Sigmoid colon (tissue), 7 donors: Measurements from ENCODE around the gene DDX17. TPM values are rescaled to one million over a fixed set of nuclear protein-coding genes. Genes with fewer than 3 reads are reported as not detected.
A peak's percentile ranks its signal among the peaks of the same experiment; 100 is the strongest.

Experiments used
- DNase-seq: peaks from one replicate; pipeline ENCODE4 v3.0.0-alpha.2; 2019
- H3K27ac ChIP-seq, 4 donors: fragments of 200-600 bp; sonication (generic); one replicate each; pipeline ENCODE4 v1.5.1; 2016 to 2019; ENCODE audit warnings: mild to moderate bottlenecking in 1 of 4
- H3K27me3 ChIP-seq, 3 donors: fragments of 200-600 bp; sonication (generic); one replicate each; pipeline ENCODE4 v1.5.1; 2019; ENCODE audit warnings: mild to moderate bottlenecking in 1 of 3
- H3K36me3 ChIP-seq, 4 donors: fragments of 200-600 bp; sonication (generic); one replicate each; pipeline ENCODE4 v1.5.1; 2016 to 2019
- H3K4me1 ChIP-seq, 4 donors: fragments of 200-600 bp; sonication (generic); one replicate each; pipeline ENCODE4 v1.5.1; 2017 to 2019
- H3K4me3 ChIP-seq, 4 donors: fragments of 200-600 bp; sonication (generic); one replicate each; pipeline ENCODE4 v1.5.1; 2017 to 2019; ENCODE audit warnings: mild to moderate bottlenecking in 2 of 4, moderate library complexity in 1 of 4
- H3K9me3 ChIP-seq, 4 donors: fragments of 200-600 bp in 3 of 4; sonication (generic) in 3 of 4; one replicate each; pipeline versions ENCODE4 v1.5.1 to v1.6.1; 2013 to 2019
- EP300 ChIP-seq, 4 donors: sonication (generic); formaldehyde crosslinking; IDR thresholded peaks; one replicate each; pipeline ENCODE4 v1.6.1; 2017; ENCODE audit warnings: antibody characterized with exemption in 4 of 4
- POLR2A ChIP-seq, 2 donors: fragments of 450-650 bp; IDR thresholded peaks; one replicate each; pipeline ENCODE4 v1.6.1; 2016; ENCODE audit warnings: antibody characterized with exemption in 2 of 2, mild to moderate bottlenecking in 2 of 2, moderate library complexity in 2 of 2
- POLR2AphosphoS5 ChIP-seq, 4 donors: sonication (generic); formaldehyde crosslinking; IDR thresholded peaks; one replicate each; pipeline ENCODE4 v1.6.1; 2017; ENCODE audit warnings: antibody characterized with exemption in 4 of 4
- WGBS, 2 donors: extraction: QIAGEN DNeasy Blood & Tissue Kit; methylation state at CpG; one replicate each; pipeline ENCODE4 v1.1.7; 2013; 5-methylcytosine and 5-hydroxymethylcytosine counted together
- intact Hi-C: fragments of 100-400 bp; cut with DNase I; formaldehyde crosslinking; loops from one replicate; pipeline ENCODE4 v1.15.1; 2023
- polyA plus RNA-seq, 3 donors: library from polyadenylated mRNA; stranded (reverse); fragments of 200-250 nt; gene quantifications; one replicate each; pipeline ENCODE4 v1.2.3, GENCODE V29; 2013
- total RNA-seq, 4 donors: library from RNA; depleted of rRNA; stranded (reverse); fragments of >200 nt; gene quantifications; one replicate each; pipeline ENCODE4 v1.1.0, GENCODE V29; 2016
- TF ChIP-seq, protein P1 (sequence below), 4 experiments: fragments of 450-650 bp in 3 of 4; fragments of 200-600 bp in 1 of 4; IDR thresholded peaks; one replicate each; pipeline ENCODE4 v1.5.1; 2016 to 2019; ENCODE audit warnings: antibody characterized with exemption in 4 of 4, mild to moderate bottlenecking in 3 of 4, moderate library complexity in 2 of 4
- donor health status: healthy with polysubstance abuse.
- donor health status: Bipolar disorder and iron deficiency.
- donor health status: healthy.

DDX17 gene
- total and polyA plus RNA-seq, 7 donors: 54.7 to 630 (median 504) TPM

DNA sequence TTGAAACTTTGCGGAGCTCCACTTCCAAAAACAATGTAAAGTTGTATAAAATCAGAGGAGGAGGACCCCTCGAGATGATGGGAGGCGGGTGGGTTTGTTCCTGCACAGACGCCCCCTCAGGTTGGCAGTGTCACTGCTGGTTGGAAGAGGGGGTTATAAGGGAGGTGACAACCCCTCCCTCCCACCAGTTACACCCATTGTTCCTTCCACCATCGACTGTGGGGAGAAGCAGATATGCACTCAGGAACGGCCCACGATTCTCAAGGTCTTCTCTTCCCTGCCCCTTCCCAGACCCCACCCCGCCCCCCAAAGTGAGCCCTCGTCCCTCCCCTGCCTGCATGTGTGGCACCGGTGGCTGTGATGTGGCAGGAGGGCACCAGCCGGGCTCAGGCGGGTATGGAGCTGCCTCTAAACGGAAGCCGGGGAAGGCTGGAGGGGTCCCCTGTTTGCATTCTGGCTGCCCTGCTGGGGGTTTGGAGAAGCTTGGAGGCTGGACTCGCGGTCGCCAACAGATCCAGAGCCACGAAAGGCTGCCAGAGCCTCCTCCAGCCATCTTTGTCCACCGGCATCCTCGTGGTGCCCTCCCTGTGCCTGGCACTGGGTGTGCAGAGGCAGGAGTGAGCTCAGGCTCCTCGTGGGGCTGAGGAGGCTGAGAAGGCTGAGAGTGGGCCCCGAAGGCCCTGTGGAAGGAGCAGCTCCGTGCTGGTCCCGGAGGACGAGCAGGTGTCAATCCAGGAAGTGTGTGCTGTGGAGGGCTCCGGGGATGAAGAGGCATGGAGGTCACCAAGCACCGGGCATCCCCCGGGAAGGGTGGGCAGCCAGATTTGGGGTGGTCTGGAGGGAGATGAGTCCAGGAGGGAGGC is 37.4 kb downstream of the DDX17 start:
- DNase-seq: no peak
- no peak for TF ChIP-seq POLR2A (IDR thresholded peaks at IDR 0.05)
- no peak for TF ChIP-seq EP300 (IDR thresholded peaks at IDR 0.05)
- no peak for TF ChIP-seq POLR2AphosphoS5 (IDR thresholded peaks at IDR 0.05)
- TF ChIP-seq, protein P1, sequence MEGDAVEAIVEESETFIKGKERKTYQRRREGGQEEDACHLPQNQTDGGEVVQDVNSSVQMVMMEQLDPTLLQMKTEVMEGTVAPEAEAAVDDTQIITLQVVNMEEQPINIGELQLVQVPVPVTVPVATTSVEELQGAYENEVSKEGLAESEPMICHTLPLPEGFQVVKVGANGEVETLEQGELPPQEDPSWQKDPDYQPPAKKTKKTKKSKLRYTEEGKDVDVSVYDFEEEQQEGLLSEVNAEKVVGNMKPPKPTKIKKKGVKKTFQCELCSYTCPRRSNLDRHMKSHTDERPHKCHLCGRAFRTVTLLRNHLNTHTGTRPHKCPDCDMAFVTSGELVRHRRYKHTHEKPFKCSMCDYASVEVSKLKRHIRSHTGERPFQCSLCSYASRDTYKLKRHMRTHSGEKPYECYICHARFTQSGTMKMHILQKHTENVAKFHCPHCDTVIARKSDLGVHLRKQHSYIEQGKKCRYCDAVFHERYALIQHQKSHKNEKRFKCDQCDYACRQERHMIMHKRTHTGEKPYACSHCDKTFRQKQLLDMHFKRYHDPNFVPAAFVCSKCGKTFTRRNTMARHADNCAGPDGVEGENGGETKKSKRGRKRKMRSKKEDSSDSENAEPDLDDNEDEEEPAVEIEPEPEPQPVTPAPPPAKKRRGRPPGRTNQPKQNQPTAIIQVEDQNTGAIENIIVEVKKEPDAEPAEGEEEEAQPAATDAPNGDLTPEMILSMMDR (IDR thresholded peaks at IDR 0.05): no peak
- peak overlapping the region in 3 of 4 donors; percentile 8 to 58 (median 50) for H3K27ac ChIP-seq

DNA sequence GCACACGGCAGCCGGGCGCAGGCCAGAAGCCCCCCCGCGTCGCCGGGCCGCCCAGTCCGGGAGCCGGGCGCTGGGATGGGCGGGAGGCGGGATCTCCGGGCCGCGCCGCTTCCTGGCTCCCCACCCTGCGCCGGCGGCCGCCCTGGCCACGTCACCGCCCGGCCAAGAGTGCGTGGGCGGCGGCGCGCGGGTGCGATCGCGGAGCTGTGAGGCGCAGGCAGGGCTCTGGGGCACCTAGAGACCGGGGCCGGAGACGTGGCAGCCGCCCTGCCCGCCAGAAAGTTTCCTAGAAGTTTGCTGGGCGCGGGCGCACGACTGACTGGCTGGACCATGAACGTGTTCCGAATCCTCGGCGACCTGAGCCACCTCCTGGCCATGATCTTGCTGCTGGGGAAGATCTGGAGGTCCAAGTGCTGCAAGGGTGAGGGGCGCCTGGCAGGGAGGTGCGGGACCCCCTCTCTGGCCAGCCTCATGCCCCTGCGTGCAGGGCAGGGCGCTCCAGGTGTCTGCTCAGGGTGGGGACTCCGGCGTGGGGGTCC is 38.1 kb downstream of the DDX17 start, which contains the start of gene KDELR3:
TSS of gene KDELR3 (plus strand) at position 193 of the 539 bp plus-strand sequence. CDS start at position 331, 138 bp downstream.
- Histone ChIP-seq H3K27me3 (peaks cover 0 to 10% (median 3%) of the 10 kb centered on the region in 3 donors), H3K27ac (peak within 1 kb of the TSS in 3 of 4 donors; percentile 8 to 58 (median 50))

More for the DNA sequence above, 37.4 kb downstream of the DDX17 start:
- intact Hi-C loops: loop anchor here (5.0 kb wide), 2 partner anchors 39 to 104 kb away; partner anchors contain the start of genes DDX17 and DMC1
- Histone ChIP-seq H3K9me3 (no peaks in the 10 kb centered on the region), H3K4me1 (peaks cover 0 to 19% (median 16%) of the 10 kb centered on the region in 4 donors), H3K4me3 (peak overlapping the region; percentile 27 to 59 (median 56)), H3K36me3 (no peaks in the 10 kb centered on the region), H3K27me3 (peaks cover 0 to 4% (median 3%) of the 10 kb centered on the region in 3 donors)
- 70 to 71% methylated on average over 28 of the region's 28 CpGs for WGBS, 2 donors

DNA sequence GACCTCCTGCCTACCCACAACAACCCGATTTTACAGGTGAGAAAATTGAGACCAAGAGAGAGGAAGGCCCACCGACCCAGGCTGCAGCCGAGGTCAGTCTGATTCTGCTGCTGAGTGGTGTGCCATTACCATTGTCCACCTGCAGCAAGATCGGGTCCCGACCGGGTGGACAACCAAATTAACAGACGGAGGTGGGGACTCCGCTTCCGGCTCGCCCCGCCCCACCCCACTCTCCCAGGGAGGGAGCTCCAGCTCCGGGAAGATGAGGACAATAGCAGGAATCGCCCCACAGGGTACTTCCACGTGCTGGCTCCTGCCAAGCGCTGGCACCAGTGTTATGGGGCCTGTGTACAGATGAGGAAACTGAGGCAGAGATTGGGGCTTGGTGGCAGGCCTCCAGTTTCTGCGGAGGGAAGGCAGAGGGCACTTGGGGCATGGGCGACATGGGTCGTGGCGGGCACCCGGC is 38.6 kb downstream of the DDX17 start:
- intact Hi-C loops: loop anchor here (5.0 kb wide), 2 partner anchors 40 to 105 kb away; partner anchors contain the start of genes DDX17 and DMC1
- Histone ChIP-seq H3K27ac (peak overlapping the region in 3 of 4 donors; percentile 8 to 58 (median 50)), H3K9me3 (no peaks in the 10 kb centered on the region), H3K36me3 (no peaks in the 10 kb centered on the region), H3K4me3 (peak overlapping the region; percentile 28 to 59 (median 56)), H3K4me1 (peaks cover 0 to 19% (median 16%) of the 10 kb centered on the region in 4 donors), H3K27me3 (peaks cover 0 to 15% (median 3%) of the 10 kb centered on the region in 3 donors)
- TF ChIP-seq POLR2AphosphoS5 (IDR thresholded peaks at IDR 0.05) (no peak), POLR2A (IDR thresholded peaks at IDR 0.05) (no peak), EP300 (IDR thresholded peaks at IDR 0.05) (no peak)
- TF ChIP-seq, protein P1 (IDR thresholded peaks at IDR 0.05): no peak
- no peak for DNase-seq
- WGBS, 2 donors: 4 to 17% methylated on average over 20 of the region's 20 CpGs

More for the DNA sequence above, 38.1 kb downstream of the DDX17 start, which contains the start of gene KDELR3:
- Histone ChIP-seq H3K36me3 (no peaks in the 10 kb centered on the region), H3K9me3 (no peaks in the 10 kb centered on the region), H3K4me1 (peaks cover 0 to 19% (median 16%) of the 10 kb centered on the region in 4 donors), H3K4me3 (peak within 1 kb of the TSS; percentile 28 to 59 (median 56))
- intact Hi-C loops: loop anchor here (5.0 kb wide), 2 partner anchors 39 to 104 kb away; partner anchors contain the start of genes DDX17 and DMC1
- TF ChIP-seq, protein P1 (IDR thresholded peaks at IDR 0.05): no peak
- no peak for TF ChIP-seq EP300 (IDR thresholded peaks at IDR 0.05)
- TF ChIP-seq POLR2AphosphoS5 (IDR thresholded peaks at IDR 0.05): peak in 1 of 4 donors; percentile 19
- no peak for TF ChIP-seq POLR2A (IDR thresholded peaks at IDR 0.05)
- peak; percentile 80 for DNase-seq
- WGBS, 2 donors: 1 to 2% methylated on average over 53 of the region's 53 CpGs

DNA sequence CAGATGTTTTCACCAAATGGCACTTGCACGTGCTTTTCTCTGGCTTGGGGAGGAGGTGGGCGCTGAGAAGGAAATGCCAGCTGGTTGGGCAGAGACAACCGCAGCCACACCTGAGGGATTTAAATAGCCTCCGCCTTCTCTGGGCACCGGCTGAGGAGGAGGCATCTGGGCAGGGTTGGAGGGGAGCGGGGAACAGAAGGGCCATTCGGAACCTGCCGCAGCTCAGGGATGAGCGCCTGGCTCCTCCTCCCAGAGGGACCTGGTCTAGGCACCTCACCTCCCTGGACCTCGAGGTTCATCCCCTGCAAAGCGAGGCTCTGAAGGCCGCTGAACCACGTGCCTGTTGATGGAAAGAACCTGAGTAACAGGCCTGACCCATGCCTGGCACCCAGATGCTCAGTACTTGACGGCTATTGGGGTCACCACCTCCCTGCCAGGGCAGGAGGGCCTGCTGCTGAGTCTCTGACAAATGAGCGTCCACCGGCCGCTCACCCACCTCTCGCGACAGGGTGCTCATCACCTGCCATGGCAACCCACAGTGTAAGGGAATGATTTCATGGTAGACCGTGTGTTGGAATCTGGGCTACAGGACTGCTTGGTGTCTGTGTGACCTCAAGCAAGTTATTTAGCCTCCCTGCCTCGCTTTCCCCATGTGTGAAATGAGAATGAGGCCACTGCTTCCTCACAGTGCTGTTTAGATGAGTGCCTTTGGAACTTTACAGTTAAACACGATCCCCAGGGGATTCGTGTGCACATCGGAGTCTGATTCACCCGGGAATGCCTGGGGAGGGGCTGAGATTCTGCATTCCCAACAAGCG is 40.2 kb downstream of the DDX17 start:
- Histone ChIP-seq H3K4me3 (no peak overlapping the region), H3K9me3 (no peaks in the 10 kb centered on the region), H3K4me1 (peaks cover 0 to 30% (median 28%) of the 10 kb centered on the region in 4 donors), H3K27me3 (peaks cover 0 to 31% (median 3%) of the 10 kb centered on the region in 3 donors), H3K27ac (no peak overlapping the region), H3K36me3 (no peaks in the 10 kb centered on the region)
- intact Hi-C loops: loop anchor here (5.0 kb wide), 2 partner anchors 41 to 106 kb away; partner anchors contain the start of genes DDX17 and DMC1
- DNase-seq: no peak
- WGBS, 2 donors: 41 to 76% methylated on average over 26 of the region's 26 CpGs
- TF ChIP-seq EP300 (IDR thresholded peaks at IDR 0.05): no peak
- no peak for TF ChIP-seq POLR2A (IDR thresholded peaks at IDR 0.05)
- no peak for TF ChIP-seq POLR2AphosphoS5 (IDR thresholded peaks at IDR 0.05)
- TF ChIP-seq, protein P1 (IDR thresholded peaks at IDR 0.05): no peak
